OCI-LY3 (cell line): ENCODE results near the gene SMAD3.

Experiments used
- CTCF ChIP-seq: fragments of 200-600, 300-600 bp; sonication (generic); IDR thresholded peaks from 2 replicates; pipeline ENCODE4 v1.5.1; 2014; ENCODE audit warnings: antibody characterized with exemption, low read length, low read depth
- EZH2phosphoT487 ChIP-seq: fragments of 200-600 bp; shearing (Covaris generic); IDR thresholded peaks from 2 replicates; pipeline ENCODE4 v1.6.1; 2018; ENCODE audit warnings: antibody characterized with exemption, mixed run types, low read depth

GRCh38 chr15:67208396-67208795 lies 143.0 kb downstream of the SMAD3 start:
- TF ChIP-seq CTCF = no peak
- no peak for TF ChIP-seq EZH2phosphoT487
